TTC549 (cell line): ENCODE data around the gene VAC14.

Experiments used
- FAIRE-seq: peaks from 2 replicates; lab custom pipeline; 2012; peaks lifted over from hg19 to GRCh38; lab: Jason Lieb, UNC

The VAC14 gene

GRCh38 chr16:70760221-70760620, 40.7 kb downstream of the VAC14 start:
- FAIRE-seq, result no peak

GRCh38 chr16:70759666-70760065, 41.3 kb downstream of the VAC14 start:
- no peak for FAIRE-seq

GRCh38 chr16:70758786-70759185, 42.2 kb downstream of the VAC14 start:
- FAIRE-seq, result no peak

DNA sequence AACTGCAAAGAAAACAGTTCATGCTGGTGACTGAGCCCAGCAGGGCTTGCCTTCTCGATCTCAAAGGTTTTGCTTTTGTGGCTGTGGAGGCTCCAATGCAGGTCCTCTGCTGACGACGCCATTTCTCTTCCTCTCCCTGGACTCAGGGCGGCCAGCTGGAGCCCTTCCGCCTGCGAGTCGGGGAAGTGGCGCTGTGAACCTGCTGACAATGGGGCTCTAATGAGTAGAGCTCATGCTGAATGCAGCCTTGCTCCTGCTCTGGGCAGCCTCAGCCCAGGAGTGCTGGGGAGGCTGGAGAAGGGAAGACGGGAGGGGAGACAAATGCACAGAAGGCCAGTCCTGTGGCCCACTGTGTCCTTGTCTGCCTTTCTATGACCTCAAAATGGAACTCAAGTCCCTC, 43.8 kb downstream of the VAC14 start:
- no peak for FAIRE-seq

DNA sequence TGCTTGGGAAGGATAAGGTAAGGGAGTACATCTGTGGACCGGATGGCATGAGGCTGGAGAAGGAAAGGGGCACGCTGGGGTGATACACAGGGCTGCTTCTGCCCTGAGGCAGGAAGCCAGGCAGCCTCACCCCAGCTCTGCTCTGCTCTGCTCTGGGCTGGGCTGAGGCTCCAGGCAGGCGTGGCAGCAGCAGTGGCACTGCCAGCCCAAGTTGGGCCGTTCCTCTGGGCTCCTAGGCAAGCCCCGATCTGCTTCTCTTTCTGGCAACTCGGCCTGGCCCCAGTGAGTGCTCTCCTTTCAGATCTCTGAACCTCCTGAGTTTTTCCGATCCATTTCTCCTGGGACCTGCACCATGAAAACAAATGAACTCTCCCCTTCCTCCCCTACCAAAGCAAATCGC, 44.9 kb downstream of the VAC14 start:
- FAIRE-seq, result no peak

- FAIRE-seq, result no peak
These were observed 45.9 kb downstream of the VAC14 start for GRCh38 chr16:70754851-70755600.

GRCh38 chr16:70754371-70754770, 46.6 kb downstream of the VAC14 start:
- no peak for FAIRE-seq

DNA sequence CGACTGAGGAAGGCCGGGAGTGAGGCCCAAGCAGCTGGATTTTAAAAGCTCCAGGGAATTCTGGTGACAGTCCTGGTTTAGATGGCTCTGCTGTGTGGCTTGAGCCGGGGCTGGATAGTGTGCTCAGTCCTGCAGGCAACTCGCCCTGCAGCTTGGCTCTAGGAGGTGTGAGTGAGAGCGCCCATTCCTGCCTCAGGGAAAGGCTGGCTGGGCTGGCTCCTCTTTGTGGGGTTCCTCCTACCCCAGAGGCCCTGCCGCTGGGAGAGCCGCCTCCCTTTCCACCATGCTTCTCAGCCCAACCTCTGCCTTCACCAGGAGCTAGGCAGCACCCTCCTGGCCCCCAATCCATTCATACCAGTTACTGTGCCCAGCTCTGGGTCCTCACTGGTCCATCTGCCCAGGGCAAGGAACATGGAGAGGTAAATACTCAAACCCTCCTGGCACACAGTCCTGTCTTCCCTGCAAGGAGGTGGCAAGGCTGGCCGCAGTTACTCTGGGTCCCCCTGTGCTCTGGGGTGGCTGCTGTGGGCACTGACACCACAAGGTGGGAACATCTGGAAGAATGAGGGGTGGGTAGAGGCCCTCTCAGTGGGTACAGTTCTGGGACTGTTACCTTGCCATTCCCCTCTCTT, 47.1 kb downstream of the VAC14 start:
- no peak for FAIRE-seq

DNA sequence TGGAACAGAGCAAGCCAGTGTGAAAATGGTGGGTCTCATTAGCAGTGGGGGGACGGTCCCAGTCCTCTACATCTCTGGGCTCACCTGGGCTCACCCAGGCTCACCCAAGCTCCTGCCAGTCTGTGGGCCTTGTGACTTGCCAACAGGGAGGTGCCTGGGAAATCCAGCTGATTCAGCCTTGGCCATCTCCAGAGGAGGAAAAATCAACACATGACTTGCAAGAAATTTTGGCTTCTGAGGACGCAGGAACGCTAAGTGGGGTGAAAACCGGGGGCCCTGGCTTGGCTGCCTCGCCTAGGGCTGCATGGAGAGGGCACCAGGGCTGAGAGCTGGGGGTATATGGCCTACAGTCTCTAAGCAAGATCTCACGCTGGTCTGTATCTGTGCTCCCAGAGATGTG, 47.7 kb downstream of the VAC14 start:
- FAIRE-seq, result no peak

- FAIRE-seq, result no peak
These were observed 48.5 kb downstream of the VAC14 start for GRCh38 chr16:70752426-70752825.

- no peak for FAIRE-seq
These were observed 49.4 kb downstream of the VAC14 start for GRCh38 chr16:70751593-70751992.

DNA sequence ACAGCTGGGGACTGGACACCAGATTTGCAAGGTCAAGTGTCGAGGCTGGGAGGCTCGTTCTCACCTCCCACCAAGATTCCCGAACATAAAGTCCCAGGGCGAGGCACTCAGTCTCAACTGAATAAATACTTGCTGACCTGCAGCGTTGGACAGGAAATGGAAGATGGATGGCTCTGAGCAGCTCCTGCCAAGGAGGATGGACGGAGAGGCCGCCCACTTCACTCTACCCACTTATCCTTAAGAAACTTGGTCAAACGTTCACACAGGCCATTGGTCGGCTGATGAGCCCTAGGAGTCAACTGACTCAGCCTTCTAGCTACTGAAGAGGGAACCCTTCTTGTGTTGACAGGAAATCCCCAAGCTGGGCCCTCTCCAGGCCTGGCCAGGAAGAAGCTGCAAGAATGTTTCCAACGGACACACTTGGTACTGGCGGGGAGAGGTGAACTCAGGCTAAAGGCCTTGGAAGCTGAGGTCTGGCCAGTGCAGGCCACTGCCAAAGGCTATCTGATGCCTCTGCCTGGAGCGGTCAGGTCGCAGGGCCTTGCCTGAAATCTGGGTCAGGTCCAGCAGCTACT, 50.0 kb downstream of the VAC14 start:
- FAIRE-seq, result no peak

DNA sequence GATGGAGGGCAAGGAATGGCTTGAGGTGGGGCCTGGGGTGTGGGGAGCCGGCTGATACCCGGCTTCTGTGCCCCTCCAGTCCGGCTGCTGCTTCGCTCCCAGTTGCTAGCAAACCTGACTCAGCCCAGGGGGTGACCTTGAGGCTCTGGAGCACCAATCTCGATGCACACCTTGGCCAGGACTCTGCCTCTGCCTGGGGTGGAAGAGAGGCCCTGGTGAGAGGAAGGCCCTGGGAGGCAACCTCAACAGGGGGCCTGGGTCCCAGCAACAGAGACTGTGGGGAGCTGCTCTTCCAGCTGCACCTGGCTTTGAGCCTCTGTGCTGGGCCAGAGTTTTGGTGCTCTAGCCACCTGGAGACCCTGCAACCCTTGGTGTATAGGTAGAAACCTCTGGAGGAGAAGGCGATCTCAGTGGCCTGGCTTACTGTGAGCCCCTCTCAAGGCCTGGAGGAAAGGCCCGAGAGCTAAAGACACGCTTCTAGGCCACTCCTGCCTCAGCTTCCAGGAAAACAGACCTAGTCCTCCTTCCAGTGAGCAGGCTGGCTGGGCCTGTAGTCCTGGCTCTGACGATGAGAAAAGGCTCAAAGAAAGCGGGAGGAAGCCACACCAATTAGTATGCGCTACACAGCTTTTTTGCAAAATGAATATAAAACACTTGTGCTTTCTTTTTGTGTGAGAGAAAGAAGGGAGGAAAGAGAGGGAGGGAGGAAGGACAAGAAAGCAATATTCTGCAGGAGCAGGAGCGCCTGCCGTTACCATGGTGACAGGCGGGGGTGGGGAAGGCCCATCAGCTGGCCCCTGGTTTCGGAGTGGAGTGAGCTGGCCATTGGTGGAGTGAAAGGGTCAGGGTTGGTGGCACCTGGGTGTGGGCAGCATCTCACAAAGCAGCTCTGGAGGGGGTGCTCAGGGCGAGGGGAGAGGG, 51.0 kb downstream of the VAC14 start:
- FAIRE-seq, result no peak

GRCh38 chr16:70749006-70749678, 51.8 kb downstream of the VAC14 start:
- no peak for FAIRE-seq

DNA sequence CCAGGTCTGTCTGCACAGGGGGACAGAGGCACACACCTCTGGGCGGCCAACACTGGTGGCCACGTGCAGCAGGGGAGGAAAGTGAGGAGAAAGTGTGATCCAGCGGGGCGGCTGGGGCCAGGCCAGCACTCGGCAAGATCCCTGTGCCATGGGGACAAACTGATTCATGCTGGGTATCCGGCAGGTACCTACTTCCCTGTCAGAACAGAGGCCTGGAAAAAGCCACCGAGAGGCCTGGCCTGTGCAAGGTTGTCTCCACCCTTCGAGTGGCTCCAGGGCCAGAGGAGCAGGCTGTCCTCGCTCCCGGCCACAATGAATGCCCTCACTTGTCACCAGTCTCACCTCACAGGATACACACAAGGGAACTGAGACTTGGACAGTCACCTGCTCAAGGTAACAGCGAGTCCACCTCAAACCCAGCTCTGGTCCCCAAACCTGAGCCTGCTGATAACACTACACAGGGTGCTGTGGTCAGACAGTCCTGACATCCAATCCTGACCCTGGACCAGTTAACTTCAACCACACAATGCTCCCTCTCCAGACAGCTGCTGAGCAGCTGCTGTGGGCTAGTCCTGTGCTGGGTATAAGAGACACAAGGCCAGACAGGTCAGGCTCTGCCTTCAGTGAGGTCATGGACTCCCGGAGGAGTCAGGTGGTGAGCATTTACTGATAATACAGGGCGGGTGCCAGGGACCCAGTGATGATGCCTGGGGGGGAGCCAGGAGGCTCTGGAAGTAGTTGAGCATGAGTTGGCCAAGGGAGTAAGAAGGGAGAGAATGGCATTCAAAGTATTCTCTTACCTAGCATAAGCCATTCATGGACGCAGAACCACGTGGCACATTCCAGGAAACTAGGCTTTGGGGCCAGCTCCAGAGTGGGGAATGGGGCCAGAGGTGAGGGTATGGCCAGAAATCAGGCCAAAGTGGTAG, 53.0 kb downstream of the VAC14 start:
- FAIRE-seq, result no peak

GRCh38 chr16:70746708-70747424, 54.1 kb downstream of the VAC14 start:
- no peak for FAIRE-seq

DNA sequence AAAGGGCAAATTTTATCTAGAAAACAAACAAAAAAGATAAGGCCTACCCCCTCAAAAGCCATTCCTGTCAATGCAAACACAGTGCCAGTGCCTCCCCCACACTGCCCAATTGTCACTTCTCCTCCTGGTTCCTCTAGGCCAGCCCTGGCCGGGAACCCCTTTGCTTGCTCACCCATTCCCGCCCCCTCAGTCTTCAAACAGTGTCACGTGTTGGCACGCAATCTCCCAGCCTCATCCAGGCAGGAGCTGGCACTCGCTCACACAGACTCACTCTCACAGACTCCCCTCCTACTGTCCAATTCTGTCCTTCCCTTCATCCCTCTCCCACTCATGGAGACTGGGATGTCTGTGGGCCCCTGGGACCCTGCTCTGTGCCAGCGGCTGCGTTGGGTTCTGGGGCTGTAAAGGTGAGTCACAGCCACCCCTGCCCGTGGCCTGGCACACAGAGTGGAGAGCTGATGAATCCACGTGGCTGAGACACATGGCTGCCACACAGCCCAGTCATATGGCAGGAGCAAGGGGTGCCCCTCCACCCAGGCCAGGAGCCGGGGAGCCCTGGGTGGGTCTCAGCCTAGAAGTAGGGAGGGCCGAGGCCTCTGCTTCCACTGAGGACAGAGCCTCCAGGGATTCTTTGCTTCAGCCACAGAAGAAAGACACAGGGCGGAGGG, 54.8 kb downstream of the VAC14 start:
- no peak for FAIRE-seq

DNA sequence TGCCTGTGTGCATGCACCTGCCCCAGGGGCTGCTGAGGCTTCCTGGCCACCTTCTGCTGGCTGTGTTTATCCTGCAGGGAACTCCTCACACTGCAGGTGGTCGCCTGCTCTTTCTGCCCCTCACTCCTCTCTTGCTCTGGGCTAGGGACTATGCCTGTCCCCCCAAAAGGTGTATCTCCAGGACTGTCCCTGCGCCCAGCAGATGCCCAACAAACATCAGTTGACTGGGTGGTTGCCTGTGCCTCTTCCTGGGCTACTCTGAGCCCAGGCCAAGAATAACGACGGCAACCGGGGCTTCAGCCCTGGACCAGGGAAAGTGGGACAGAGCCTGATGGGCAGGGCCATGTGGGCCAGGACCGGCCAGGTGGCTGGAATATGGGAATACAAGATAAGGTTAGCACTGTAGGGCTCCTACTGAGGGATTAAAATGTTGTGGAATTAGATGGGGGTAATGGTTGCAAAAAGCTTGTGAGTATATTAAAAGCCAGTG, 55.4 kb downstream of the VAC14 start:
- no peak for FAIRE-seq

DNA sequence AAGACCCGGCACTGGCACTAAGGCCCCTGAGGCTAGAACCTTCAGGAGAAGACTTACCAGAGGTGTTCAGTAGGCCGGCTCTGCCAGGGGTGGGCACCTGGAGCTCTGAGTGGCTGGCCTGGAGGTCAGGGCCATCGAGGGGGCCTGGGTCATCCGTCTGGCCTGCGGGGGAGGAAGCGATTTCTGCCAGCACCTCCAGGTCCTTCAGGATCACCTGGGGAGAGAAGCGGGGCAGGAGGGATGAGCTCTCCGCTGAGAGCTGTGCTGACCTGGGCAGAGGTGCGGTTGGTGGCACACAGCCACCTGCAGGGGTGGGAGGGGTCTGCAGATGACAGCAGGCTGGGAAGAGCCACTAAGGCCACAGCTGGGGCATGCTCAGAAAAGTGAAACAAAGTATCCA, 56.6 kb downstream of the VAC14 start:
- FAIRE-seq, result no peak

DNA sequence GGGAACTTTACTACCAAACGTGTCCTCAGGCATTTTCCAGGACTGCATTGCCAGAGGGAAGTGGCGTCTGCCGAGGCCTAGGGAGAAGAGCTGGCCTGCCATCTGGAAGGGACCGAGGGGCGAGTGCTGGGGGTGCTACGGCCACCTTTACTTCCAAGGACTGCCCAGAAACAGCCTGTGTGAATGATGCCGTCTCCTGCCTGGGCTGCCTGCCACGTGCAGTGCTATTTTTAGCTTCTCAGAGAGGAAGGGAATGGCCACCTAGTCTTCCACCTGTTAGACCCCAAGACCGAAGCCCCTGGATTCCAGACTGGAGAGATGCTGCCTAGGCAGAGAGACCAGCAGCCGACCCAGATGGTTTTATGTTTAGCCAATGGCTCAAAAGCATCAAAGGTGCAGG, 57.2 kb downstream of the VAC14 start:
- no peak for FAIRE-seq
